ENCODE results near the gene RAD54L.

DNA sequence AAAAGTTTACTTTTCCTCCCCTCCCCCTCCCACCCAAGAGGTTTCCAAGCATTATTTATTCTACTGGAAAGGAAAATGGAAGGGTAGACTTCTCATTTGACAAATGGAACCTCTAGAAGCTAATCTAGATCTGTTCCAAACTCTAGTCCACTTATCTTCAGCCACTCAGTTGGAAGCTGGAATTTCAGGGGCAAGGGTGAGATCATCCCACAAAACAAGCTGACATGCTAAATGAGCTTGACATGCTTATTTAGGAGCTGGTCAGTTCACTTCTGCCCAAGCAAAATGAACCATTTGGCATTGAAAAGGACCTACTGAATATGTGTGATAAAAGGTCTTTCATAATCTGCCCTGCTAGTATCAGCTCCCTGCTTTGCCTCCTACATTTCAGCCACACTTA is 50.8 kb downstream of the RAD54L start:
- TF ChIP-seq CTCF (conservative IDR thresholded peaks at IDR 0.05) (no peak), ZFX (IDR thresholded peaks at IDR 0.05) (no peak)
